Stimulated activated naive CD8-positive, alpha-beta T cell treated with anti-CD3 and anti-CD28 coated beads, Interleukin-15, Interleukin-2, amounts not matched to agents 100 U/mL and 50 U/mL, for 24 hours (primary cell): ENCODE results near the gene DIS3L2.

Experiments used
- ATAC-seq: fragments of 150-1000 bp; cut with Tn5 transposase; one replicate; pipeline ENCODE4 v1.10.0; 2021
- DNase-seq: peaks from one replicate; pipeline ENCODE4 v3.0.0; 2021

DIS3L2 gene

DNA sequence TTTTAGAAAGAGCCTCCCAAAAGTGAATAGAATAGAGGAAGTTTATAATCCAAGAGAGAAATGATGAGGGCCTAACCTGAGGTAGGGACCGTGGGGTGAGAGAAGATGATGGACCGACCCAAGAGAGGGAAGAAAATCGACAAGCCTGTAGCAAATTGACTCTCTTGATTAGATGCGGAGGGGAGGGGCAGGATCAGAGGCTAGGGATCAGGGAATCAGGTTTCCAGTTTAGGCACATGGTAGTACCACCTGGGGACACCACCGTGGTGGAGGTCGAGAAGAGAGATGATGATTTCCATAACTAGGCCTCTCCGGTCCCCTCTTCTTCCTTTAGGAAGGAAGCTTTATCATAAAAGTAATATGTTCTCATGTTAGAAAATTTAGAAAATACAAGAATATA is 308.4 kb downstream of the DIS3L2 start:
- DNase-seq (no peak), ATAC-seq (no peak)

DNA sequence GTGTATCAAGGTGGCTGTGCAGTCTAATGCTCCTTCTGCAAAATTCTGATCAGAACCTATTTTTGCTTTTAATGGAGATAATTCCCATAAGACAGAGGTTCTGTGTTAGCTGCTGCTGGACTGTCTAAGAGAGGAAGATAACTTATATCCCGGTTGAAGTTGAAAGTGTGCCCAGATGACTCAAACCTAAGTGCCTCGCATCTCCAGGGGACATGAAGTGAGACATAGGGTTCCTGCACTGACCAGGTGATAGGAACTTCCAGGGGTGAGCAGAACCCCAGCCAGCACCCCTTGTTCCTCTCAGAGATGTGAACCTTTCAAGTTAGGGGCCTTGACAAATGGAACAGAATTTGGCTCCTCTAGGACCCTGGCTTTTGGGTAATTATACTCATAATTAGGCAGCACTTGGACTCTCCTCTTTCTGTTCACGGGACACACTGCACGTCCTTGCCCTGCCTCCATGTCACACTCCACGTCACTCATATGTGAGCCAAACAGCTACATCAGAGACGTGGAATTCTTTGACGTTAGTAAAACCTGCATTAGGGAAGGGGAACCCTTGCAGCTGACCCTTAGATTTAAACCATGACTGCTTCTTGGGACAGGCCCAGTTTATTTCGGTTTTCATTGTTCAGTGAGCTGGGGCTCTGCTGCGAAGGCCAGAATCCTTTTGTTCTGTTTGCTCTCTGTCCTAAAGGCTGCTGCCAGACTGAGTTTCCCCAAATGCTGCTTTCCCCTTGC is 312.6 kb downstream of the DIS3L2 start:
- ATAC-seq (no peak), DNase-seq (no peak)

DNA sequence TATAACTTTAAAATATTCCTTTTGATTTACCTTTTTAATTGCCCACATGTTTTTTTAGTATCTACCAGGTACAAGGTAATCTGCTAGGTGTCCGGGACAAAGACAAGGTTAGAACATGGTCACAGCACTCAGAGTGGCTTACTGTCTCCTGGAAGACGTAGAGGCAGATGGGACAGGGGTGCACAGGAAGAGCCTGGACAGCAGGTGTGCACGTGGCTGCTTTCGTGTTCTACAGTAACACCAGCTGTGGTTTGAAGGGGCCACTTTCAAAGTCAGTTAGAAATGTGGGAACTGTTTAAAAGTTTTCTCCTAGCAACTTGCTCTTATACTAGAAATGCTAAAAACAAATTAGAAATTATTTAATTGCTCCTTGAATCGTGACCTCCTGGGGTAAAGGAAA is 314.2 kb downstream of the DIS3L2 start:
- DNase-seq = no peak
- no peak for ATAC-seq

DNA sequence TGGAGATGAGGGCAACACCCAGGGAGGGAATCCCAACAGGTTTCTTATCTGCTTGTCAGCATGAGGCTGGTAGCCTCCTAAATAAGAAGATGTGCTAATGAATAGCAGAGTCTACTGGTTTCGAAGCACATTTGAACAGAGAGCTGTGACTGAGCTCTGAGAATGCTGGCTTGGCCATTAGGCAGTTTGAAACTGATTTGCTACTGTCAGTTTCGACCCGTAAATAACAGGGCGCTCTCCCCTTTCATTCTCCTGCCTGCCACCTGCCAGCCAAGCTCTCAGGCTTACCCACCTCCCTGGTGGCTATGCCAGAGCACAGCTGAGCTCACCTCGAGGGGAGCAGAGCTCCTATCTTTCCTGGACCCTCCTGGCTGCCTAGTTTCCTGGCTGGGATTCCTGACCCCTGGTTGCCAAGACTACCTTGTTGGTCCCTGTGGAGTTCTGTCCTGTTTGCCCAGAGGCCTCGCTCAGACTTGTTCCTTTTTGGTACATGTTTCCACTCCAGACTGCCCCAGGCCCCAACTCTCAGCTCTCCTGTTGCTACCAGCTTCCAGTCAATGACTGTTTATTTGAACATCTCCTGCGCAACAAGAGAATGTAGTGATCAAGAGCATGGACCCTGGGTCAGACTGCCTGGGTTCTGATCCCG is 314.7 kb downstream of the DIS3L2 start:
- DNase-seq (no peak), ATAC-seq (no peak)

DNA sequence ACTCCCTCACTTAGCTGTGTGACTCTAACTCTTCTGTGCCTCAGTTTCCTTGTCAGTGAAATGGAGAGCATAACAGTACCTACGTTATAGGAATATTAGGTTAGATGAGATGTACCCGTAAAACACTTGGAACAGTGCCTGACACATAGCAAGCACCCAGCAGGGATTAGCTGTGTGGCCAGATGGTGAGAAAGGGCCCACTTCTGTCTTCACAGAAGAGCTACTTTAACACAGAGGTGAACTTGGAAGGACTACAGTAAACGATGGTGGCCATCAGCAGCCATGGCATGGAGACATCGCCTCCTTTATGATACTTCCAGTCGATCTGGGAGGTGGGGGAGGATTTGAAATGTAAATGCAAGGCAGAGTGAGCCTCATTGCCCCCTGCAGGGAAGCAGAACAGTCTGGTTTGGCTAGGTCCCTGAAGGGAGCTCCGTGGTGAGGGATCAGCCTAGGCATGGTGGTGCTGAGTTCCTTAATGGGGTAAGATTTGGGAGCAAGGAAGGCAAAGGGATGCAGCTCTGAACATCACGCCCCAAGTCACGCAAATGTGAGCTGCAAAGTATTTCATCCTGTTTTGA is 315.3 kb downstream of the DIS3L2 start:
- ATAC-seq (no peak), DNase-seq (no peak)

DNA sequence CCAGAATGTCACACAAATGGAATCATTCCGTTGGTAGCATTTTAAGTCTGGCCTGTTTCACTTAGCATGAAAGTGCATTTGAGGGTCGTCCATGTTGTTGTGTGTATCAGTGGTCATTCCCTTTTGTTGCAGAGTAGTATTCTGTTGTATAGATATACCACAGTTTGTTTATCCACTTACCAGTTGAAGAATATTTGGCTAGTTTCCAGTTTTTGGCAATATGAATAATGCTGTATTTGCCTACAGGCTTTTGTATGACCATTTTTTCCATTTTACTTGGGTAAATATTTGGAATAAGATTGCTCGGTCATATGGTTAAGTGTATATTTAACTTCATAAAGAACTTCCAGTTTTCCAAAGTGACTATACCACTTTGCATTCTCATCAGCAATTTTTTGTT is 317.0 kb downstream of the DIS3L2 start:
- ATAC-seq (no peak), DNase-seq (no peak)

DNA sequence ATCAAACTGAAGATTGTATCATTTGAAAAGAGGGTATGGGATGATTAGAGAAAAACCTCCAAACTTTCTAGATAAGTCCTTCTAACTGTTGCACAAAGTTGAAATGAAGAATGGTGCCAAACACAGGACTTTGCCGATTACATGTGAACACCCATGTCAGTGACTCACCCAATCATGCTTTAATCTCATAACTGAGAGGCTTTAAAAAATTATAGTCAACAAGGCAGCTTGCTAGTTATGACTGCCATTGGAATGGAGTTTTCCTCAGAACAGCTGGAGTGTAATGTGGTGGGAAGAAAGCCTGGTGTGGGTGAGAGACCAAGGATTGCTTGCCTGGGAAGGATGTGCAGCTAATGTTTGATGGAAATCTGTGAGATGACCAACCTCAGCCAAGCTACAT is 318.8 kb downstream of the DIS3L2 start:
- no peak for ATAC-seq
- DNase-seq = no peak

DNA sequence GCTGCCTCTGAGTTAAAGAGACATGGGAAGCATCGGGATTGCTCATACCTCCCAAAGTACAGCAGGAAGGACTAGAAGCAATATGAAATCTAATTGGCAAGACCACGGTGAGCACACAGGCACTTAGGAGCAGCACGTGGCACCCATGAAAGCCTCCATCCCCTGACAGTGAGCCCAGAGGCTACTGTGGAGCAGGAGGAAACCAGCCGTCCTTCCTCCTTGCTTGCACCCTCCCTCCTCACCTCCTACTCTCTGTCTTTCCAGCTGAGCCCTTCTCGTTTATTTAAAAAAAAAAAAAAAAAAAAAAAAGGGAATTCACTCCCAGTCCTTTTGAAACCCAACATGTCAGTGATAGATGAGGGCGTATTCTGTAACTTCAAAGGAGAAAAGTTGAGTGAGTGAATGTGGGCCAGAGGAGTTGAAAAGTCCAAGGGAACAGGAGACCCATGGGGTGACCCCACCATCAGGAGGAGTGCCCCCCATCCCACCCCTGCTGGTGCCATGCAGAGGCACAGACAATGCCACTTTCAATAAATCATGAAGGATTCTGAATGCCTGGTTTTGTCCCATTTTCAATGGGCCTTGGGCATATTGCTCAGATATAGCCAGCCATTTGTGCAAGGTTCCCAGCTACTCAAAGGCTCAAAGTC is 320.5 kb downstream of the DIS3L2 start:
- DNase-seq (no peak), ATAC-seq (no peak)

DNA sequence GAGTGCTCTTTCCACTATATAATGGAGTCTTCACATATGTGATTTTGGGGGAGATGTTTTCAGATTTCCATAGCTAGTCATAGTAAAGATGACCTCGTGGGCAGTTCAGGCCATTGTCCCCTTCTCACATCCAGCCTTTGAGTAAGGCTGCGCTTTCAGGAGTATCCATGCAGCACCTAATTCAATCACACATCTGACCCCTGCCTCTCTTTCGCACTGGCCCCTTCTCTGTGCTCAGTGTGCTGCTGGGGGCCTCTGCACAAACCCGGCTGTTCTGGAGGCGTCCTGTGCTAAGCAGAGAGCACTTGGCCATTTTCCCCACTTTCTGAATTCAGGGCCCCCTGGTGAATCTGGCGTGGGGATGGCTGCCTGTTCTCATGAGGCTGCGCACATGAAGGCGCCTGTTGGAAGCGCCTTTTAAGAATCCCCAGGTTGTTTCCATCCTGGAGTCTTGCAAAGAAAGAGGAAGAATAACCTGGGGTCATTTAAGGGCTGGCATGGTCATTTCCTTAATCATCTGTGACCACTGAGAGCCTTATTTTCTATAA is 321.1 kb downstream of the DIS3L2 start:
- no peak for ATAC-seq
- DNase-seq = no peak

DNA sequence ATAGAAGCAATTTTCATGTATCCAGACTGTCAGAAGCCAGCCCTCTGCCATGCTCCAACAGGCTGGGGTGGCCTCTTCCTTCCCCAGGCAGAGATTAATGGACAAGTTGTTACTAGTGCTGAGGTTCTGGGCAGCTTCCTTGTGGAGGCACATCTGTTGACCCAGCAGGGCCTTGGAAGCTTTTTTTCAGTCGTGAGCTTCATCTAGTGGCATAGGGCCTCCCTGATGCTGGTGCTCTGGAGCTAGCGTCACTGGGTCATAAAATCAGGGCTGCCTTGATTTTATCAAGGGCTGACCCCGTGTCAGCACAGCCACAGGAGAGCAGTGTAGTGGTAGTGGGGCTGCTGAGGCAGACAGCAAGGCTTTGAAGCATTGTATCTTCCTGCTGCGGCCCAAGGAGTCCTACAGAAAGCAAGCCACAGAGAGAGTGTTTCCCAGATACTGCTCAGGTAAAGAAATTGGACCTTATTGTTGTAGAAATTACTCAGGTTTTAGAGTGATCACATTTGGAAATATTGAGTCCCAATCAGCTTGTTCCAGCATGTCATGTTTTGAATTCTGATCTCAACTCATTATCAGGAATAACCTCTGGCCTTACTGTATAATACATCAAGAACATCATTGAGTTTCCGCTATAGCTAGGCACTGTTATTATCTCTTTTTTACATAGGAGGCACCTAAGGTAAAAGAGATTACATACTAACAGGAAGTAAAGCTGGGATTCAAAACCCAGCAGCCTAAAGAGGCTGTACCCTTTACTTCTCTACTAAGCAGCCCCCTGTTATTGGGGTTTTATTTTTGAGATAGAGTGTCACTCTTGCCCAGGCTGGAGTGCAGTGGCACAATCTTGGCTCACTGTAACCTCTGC is 324.7 kb downstream of the DIS3L2 start:
- ATAC-seq (no peak), DNase-seq (no peak)

DNA sequence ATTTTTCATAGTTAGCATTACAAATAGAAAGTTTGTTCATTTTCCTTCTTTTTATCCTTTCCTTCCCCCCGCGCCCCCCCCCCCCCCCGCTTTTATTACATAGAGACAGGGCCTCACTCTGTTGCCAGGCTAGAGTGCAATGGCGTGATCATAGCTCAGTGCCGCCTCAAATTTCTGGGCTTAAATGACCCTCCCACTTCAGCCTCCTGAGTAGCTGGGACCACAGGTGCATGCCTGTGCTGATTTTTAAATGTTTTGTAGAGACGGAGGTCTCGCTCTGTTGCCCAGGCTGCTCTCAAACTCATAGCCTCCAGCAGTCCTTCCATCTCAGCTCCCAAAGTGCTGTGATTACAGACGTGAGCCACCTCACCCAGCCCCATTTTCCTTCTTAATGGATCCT is 325.8 kb downstream of the DIS3L2 start:
- ATAC-seq (no peak), DNase-seq (no peak)

DNA sequence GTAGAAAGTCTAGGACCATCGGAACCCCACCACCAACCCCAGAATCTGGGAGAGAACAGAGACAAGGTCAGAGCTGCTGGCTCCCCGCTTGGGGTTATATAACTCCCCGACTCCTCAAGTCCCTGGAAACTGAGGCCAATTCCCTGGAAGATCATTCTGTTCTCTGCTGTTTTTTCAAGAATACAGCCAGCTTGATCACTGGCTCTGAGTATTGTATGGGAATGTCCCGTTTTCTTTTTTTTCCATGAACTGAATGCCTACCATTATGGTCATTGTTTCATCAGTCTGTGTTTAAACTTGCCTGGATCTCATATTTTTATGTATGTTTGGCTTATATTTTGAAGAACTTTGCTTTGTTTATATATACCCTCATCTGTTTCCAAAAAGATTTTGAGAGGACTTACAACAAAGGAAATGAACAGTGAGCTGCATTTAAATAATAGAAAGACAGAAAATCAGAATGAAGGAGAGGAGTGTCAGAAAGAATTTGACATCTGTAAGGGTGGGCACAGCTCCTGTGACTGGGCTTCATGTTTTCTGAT is 327.0 kb downstream of the DIS3L2 start:
- no peak for ATAC-seq

DNA sequence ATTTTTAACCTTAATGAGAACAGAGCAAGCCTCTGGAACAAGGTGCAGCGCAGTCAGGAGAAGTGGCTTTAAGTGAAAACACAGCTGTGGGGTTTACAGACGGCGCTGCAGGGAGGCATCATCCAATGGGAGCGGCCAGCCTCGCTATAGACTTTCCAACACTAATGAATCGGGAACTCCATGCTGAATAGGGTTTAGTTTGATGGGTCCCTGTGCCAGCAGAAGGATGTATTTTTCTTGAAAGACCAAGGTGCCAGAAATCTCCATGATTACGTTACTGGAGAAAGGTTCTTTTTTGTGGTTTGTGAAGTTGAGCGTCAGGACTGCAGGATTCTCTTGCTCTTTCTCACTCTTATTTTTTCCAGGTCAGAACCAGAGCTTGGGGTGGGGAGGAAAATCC is 329.2 kb downstream of the DIS3L2 start:
- DNase-seq = no peak
- ATAC-seq = no peak

More for the DNA sequence above, 327.0 kb downstream of the DIS3L2 start:
- DNase-seq = no peak

DNA sequence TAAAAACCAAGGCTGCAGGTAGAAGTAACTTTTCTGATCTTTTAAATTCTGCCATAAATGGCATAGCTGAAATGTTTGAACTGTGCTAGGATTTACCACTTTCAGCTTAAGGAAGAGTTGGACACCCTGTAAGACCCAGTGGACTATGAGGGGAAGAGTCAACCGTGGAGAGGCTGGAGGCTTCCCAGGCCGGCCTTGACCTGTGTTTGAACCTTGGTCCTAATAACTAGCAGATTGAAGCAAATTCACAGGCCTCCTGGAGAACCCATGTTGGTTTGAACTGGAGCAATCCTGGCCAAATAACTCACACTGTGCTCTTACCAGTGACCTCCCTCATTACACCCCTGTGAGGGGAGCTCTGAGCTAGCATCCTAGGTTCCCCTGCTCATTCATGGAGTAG is 329.8 kb downstream of the DIS3L2 start:
- no peak for ATAC-seq
- no peak for DNase-seq

DNA sequence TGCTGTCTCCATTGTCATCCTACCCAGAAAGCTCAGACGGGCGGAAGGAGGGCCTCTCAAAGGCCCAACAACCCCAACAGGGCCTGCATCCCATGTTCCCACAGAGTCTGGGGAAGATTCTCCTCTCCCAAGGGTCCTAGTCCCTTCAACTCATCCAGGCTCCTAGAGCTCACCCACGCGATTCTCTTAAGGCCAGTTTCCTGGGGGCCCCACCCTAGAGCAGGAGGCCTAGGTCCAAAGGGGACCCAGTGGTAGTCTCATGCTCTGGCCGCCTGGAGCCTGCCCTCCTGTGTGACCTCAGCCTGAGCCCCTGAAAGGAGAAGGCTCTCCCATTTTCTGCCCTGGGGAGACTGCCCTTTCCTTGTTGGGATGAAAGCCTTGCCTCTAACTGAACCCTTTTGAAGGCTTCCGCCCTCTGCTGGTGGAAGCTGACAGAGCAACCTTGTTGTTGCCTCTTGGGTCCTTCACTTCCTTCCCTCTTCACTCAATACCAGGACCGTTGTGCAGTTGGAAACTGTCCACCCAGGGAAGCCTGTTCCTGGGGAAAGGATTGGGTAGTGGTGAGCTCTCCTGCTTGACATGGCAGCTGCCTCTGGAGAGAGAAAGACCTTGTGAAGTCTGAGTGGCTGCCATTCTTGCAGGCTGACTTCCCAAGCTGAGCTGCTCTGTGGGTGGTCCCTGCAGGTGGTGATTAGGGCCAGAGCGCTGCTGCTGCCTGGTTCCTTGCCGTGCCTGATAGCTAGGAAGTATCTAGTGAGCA is 331.1 kb downstream of the DIS3L2 start:
- DNase-seq (peak; percentile 65), ATAC-seq (peak; percentile 46)

DNA sequence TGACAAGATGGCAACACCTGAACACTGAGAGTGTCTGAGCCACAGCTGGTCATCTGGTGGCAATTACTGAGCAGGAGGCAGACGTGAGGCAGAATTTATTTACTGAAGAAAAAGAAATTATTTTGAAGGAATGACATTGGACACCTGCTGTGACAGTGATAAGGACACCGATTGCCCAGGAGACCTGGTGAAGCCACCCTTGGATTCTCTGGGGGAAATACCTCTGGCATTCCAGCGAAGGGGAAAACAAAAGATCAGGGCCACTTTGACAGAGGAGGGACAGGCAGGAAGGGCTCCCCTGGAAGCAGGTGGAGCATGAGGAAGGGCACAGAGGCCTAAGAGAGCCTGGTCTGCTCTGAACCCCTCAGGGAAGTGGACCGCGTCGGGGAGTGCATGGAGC is 331.7 kb downstream of the DIS3L2 start:
- DNase-seq (no peak), ATAC-seq (no peak)

DNA sequence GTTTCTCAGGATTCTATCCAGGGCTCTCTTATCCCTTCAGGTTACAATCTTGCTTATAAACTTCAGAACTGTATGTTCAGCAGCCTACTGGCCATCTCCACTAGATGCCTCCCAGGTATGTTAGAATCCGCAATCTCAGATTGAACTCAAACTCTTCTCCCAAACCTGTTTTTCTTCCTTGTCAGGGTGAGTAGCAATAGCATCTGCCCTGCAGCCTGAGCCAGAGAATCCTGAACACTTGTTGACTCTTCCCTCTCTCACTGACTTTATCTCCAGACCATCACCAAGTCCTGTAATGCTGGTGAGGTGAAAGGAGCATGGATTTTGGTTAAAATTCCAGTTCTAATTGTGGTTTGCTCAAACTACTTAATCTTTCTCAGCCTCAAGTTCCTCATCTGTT is 334.5 kb downstream of the DIS3L2 start:
- ATAC-seq = no peak
- DNase-seq = no peak

DNA sequence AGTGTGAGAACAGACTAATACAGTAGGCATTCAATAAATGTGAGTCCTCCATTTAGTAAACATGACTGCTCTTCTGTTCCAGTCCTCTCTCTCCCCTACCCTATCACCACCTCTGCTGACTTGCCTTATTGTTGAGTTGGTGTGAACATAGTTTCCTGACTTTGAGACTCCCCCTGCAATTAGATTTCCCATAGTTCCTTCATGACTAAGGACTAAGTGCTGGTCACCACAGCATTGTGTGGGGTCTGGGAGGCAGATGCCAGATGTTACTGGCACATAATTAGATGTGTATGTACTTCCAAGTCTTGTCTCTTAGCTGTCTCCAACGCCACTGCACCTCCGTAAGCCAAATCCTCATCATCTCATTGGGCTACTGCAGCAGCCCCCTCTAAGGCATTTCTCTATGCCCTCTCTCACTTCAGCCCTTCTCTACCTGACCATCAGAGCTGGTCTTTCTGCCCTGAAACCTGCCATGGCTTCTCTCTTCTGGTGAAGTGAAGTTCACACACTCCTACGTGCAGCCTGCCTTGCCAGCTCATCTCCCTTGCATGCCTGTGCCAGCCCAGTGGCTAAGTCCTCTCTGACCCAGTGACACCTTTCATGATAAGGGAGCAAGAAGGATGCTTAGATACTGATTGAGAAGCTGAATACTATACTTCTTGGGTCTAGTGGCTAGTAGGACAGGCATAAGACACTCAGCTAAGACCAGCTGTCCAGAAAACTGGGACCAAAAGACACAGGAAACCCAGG is 335.4 kb downstream of the DIS3L2 start:
- ATAC-seq = no peak
- DNase-seq = no peak

DNA sequence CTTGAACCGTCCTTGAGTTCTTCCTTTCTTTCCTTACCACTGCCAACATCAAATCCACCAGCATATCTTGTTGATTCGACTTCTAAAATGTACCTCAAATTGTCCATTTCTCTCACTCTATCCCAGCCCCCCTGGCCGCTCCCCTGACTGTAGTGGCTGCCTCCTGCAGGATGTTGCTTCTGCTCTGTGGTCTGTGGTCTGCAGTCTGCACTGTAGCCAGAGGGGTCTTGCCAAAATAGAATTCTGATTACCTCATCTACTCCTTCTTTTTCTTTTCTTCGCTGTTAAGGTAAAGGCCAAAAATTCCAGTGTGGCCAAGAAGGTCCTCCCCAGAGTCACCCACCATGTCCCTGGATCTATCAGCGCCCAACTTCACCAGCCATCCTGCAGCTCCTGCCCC is 337.6 kb downstream of the DIS3L2 start:
- DNase-seq (no peak), ATAC-seq (no peak)
